ENCODE data around the gene ZNF691.

Gene ZNF691

DNA sequence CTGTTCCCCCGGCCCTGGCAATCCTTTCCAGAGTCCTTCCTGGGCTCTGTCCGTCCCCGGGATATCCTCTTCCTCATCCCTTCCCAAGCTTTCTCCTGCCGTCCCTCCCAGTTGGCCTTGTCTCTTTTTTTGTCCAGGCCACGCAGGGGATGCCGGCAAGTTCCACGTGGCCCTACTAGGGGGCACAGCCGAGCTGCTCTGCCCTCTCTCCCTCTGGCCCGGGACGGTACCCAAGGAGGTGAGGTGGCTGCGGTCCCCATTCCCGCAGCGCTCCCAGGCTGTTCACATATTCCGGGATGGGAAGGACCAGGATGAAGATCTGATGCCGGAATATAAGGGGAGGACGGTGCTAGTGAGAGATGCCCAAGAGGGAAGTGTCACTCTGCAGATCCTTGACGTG, 15.8 kb upstream of the ZNF691 start:
- Histone ChIP-seq H3K27ac (no peak overlapping the region), H3K4me3 (no peak overlapping the region)

DNA sequence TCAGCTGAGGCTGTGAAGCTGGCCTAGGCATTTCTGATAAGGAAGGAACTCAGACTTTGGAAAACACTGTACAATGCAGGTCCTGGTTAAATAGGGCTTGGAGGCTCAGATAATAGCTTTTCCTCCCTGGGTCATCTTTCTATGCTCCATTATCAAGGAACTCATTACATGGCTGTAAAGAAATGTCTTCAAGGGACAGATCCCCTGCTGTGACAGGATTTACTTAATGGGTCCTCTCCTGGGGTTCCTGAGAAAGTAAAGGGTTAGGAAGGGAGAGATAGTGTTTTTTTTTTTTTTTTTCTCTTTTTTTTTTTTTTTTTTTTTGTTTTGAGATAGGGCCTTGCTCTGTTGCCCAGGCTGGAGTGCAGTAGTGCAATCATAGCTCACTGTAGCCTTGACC, 15.1 kb upstream of the ZNF691 start:
- Histone ChIP-seq H3K27ac (no peak overlapping the region), H3K4me3 (no peak overlapping the region)

DNA sequence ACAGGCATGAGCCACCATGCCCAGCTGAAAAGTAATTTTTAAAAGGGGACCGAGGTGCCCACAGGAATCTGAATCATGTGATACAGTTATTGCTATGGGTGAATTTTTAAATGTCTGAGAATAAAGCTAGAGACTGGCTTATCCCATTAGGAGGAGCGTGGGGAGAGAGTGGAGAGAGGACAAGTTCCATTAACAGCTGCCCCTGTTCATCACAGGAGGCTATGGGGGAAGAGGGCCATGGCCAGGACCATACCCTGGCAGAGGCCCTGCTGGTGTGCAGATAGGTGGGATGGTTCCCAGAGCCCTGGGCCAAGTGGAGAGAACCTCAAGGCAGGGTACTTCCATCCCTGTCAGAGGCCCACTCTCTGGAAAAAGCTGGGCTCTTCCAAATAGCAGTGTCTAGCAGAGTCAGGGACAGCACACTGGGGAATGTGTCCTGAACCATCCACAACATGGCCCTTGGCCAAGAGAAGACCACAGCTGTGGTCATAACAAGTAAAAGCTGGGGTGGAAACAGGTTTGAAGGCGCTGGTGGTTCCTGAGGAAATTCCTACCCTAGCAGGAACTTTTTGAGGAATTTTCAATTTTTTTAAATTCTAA, 13.7 kb upstream of the ZNF691 start:
- H3K4me3 ChIP-seq = no peak overlapping the region
- no peak overlapping the region for H3K27ac ChIP-seq

DNA sequence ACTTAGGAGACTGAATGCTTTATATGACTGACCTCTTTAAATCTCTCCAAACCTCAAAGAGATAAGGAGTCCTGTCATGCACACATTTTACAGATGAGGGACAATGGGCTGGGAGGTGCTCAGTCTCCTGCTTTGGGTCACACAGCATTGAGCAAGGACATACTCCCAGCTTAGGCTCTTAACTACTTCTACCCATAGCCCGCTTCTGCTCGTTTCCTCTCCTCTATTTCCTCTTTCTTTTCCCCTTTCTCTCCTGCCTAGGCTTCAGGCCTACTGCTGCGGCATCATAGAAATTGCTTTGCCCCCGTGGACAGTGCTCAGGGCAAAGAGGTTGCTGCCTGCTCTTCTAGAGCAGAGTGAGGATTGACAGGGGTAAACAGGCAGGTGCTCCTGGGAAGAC, 12.4 kb upstream of the ZNF691 start:
- H3K4me3 ChIP-seq = no peak overlapping the region
- H3K27ac ChIP-seq = no peak overlapping the region

DNA sequence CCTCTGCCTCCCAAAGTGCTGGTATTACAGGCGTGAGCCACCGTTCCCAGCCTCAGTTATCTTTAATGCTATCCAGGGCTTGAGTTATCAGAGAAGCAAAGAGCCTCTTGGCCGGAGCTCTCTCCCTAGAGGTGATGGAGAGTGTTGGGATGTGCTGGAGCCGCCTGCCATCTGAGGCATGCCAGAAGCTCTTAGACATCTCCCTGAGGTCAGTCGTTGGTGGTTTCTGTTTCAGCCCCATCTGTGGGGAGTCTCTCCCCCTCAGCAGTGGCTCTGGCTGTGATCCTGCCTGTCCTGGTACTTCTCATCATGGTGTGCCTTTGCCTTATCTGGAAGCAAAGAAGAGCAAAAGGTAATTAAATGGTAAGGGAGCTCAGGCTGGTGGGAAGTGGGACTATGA, 11.6 kb upstream of the ZNF691 start:
- Histone ChIP-seq H3K27ac (no peak overlapping the region), H3K4me3 (no peak overlapping the region)

DNA sequence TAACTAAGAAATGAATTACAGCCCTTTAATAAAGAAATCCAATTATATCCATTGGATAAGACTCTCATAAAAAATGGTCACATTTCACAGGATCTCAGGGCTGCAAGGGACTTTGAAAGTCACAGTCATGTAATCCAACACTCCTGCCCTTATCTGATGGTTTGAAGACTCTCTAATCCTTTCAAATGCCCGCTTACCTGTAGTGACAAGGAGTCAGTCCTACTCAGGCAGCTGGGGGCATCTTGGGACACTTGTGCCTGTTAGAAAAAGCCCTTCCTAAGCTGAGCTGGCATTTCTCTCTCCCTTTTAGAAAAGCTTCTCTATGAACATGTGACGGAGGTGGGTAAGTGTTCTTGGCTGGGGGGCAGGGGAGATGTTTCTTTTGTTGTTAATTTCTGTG, 11.0 kb upstream of the ZNF691 start:
- H3K27ac ChIP-seq = no peak overlapping the region

DNA sequence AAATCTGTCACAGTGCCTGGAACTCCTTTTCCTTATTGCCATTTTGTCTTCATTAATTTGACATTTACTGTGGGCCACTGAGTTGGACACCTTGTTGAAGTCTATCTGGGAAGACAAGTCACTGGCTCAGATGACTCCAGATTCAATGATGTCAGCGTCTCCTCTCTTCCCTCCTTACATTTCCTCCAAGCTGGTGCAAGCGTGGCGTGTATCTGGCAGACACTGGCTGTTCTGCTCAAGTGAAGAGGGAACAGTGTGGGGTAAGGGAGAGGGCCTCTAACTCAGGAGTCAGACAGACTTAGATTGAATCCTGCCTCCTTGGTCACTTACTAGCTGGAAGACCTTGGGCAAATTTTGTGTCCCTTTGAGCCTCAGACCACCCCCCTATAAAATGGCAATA, 8.7 kb upstream of the ZNF691 start:
- Histone ChIP-seq H3K27ac (peak overlapping the region in 1 of 21 experiments; percentile 52), H3K4me3 (no peak overlapping the region)

More for the DNA sequence above, 11.0 kb upstream of the ZNF691 start:
- H3K4me3 ChIP-seq = no peak overlapping the region

DNA sequence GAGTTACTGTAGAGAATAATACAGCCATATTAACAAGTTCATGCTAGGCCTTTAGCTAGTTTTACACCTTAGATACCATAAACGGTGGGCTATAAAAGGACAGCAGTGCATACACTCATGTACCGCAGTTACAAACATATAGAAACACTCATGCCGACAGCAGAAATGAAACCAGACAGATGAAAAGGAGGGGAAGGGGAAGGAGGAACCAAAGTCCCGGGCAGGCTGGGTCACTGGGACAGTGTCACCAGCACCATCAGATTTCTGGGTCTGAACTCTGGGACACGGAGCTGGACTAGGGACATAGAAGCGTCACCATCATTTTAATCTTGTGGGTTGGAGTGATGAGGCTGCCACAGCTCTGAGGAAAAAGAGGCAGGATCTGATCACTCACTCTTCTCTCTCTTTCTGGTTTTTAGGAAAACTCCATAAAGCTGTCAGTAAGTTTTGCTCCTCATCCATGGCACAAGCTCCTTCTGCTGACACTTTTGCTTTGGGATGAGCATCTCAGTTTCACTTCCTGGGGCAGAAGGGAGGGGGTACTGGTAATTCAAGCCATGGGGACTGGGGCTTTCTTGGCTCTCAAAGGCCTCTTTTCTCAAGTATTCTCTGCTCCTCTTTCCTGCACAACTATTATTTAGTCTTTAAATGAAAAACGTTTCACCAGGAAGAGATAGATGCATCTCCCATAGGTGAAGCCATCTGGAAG, 7.8 kb upstream of the ZNF691 start:
- Histone ChIP-seq H3K27ac (peak overlapping the region in 2 of 21 experiments; percentile 9 to 52), H3K4me3 (no peak overlapping the region)

DNA sequence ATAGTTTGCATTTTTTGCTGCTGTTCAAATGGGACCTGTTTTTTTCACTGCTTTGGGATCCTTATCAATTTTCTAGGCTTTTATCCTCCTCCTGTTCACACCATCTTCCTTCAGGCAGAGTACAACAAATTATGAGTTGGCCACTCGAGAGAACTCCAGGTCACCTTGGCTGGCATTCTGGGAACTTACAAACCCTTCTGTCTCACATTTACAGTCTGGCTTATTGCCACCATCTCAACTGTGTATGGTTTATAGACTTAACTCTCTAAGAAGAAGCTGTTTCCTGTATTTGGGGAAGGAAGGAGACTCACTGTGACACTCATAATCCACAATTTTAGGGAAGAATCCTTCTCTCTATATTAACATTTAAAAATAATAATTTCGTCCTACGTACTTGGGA, 5.4 kb upstream of the ZNF691 start:
- H3K27ac ChIP-seq = no peak overlapping the region
- no peak overlapping the region for H3K4me3 ChIP-seq

DNA sequence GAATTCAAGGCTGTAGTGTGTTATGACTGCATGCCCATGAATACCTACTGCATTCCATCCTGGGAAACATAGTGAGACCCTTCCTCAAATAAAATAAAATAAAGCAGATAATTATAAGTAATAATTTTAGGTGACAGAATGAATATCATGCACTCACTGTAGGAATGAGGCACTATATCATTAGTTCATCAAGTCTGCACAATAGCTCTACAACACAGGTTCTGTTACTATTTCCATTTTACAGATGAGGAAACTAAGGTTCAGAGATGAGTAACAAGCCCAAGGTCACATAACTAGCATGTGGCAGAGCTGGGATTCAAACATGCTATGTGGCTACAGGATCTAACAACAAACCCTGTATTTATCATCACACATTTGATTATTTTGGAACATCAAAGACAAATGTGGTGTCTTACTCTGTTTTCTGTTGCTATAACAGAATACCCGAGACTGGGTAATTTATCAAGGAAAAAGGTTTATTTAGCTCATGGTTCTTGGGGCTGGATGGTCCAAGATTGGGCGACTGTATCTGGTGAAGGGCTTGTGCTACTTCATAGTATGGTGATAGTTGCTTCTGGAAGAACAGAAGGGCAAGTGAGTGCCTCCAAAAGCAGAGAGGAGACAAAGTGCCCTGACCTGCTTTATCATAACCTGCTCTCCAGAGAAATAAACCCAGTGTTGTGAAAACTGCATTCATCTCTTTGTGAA, 4.8 kb upstream of the ZNF691 start:
- H3K27ac ChIP-seq = no peak overlapping the region
- H3K4me3 ChIP-seq = no peak overlapping the region

DNA sequence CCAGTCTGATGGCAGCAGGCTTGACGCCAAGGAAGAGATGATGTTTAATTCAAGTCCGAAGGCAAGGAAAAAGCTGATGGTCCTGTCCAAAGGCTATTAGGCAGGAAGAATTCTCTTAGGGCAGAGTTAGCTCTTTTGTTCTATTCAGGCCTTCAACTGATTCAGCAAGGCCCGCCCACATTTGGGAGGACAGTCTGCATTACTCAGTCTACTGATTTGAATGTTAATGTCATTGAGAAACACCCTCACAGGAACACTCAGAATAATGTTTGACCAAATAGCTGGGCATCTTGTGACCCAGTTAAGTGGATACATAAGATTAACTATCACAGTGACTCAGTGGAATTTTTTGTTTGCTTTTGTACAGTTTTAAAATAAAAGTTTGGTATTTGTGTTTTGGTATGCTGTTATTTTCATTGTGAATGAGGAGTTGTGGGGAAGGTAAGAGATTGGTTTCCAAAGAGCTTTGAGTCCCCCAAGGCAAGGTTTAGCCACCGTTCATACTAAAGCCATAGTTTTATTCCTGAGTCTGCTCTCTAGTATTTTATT, 1.7 kb upstream of the ZNF691 start:
- Histone ChIP-seq H3K27ac (no peak overlapping the region), H3K4me3 (no peak overlapping the region)

DNA sequence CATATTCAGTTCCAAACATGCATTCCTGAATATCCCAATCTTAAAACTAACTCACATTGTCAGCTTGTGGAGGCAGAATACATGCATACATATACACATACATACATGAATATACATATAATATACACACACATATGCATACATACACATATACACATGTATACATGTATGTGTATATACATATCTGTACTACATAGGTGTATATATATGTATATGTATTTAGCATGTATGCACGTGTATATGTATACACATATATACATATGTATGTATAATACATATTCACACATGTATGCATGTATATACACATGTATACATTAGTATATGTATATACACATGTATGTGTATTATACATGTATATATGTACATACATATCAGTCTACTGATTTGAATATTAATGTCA, 1.2 kb upstream of the ZNF691 start:
- Histone ChIP-seq H3K27ac (no peak overlapping the region), H3K4me3 (no peak overlapping the region)

DNA sequence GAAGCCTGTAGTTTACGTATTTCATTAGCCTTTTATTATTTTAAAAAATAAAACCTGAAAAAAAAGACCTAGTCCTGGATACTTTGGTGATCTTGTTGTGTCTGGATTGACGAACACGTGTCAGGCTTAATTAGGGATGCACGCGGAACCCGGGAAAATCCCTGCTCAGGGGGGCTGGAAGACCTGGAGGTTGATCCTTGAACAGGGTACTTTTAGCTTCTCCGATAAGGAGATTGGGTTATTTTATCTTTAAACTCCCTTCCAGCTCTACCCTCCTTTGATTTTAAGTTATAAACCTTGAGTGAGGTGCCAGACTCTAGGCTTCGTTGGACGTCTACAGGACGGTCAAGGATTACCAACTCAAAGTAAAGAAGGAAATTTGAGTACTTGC, 552 bp upstream of the ZNF691 start:
- H3K27ac ChIP-seq = peak overlapping the region in 10 of 21 experiments; percentile 43 to 93 (median 88)
- peak overlapping the region; percentile 67 to 91 (median 83) for H3K4me3 ChIP-seq

DNA sequence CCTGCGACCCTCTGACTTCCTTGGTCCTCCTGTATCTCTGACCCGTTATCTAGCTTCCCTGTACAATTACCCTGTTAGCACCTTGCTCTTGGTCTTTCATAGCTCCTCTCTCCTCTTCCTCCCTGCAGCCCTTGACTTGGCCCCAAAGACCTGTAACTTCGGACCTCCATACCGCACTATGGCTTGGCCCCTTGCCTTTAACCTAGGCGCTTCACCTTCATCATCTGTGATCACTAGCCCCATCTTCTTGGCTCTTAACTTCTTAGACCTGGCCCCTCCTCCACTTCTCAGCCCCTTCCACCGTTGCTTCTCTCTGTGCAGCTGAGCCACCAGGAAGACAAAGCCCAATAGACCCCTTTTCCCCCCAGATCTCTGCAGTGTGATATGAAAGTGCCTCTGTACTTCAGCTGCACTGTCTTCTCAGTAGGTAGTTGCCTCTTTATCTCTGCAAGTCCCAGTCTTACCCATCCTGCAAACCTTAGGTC, 740 bp downstream of the ZNF691 start:
- H3K27ac ChIP-seq = peak overlapping the region in 19 of 21 experiments; percentile 68 to 93 (median 88)
- peak overlapping the region; percentile 67 to 91 (median 83) for H3K4me3 ChIP-seq

DNA sequence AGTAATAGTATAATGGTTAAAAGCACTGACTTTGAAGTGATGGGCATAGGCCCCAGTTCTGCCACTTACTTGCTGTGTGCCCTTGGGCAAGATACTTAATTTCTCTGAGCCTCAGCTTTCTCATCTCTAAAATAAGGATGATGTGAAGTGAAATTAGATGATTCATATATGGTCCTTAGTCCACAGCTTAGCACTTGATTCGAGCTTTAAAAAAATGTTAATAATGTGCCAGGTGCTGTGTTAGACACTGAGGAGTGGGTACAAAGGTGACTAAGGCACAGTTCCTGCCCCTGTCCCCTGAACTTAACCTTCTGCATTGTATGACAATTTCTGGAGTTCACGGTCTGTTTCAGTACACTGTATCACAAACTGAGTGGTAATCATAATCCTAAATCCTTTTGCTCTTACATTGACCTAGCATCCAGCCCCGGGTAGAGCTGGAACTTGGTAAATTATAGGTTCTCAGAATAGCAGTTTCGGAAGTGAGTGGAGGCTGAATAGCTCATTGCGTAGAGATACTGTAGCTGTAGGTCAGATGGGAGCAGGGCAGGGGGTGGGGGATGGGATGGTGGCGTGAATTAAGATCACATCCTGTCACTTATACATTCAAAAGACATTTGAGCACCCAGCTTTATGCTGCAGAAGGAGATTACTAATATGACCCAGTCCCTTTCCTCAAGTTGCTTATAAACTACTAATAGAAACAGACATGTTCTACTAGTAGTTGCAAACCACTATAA, 1.5 kb downstream of the ZNF691 start:
- H3K4me3 ChIP-seq = no peak overlapping the region
- no peak overlapping the region for H3K27ac ChIP-seq

DNA sequence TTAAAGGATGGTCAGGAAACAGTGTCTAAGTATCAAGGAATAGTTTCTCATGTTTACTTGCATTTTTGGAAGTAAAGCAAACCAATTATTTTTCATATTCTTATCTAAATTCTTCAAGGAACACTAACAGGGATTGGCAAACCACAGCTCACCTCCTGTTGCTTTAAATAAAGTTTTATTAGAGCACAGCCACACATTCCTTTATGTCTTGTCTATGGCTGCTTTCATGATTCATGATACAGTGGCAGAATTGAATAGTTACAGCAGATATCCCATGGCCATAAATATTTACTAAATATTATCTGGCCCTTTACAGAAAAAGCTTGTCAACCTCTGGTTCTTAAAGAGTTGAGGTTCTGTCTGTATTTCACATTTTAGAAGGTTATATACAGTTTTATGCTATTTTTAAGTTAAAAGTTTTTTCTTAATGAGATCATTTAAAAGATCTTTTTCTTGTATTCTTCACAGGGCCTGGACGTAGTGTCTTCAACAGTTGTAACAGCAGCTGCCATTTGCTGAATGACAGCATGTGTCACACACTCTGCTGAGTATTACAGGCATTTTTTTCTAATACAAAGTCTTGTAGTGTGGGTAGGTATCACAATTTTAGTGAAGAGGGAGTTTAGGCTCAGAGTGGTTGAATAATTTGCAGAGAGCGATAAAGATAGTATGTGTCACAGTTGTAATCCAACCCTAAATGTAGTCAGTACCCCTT, 2.6 kb downstream of the ZNF691 start:
- Histone ChIP-seq H3K27ac (no peak overlapping the region), H3K4me3 (no peak overlapping the region)

DNA sequence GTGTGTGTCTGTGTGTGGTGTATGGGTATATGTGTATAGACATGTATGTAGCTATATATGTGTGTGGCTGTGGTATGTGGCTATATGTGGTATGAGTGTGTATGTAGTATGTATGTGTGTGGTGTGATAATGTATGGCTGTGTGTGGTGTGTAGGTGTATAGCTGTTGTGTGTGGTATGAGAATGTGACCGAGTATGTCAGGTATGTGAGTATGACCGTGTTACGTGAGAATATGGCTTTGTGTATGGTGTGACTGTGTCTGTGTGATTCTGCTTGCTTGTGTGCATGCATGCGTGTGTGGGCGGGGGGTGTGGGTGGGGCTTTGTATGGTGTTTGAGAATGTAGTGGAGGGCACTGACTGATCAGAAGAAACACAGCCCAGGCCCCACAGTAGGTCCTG, 3.5 kb downstream of the ZNF691 start:
- Histone ChIP-seq H3K27ac (no peak overlapping the region), H3K4me3 (no peak overlapping the region)

DNA sequence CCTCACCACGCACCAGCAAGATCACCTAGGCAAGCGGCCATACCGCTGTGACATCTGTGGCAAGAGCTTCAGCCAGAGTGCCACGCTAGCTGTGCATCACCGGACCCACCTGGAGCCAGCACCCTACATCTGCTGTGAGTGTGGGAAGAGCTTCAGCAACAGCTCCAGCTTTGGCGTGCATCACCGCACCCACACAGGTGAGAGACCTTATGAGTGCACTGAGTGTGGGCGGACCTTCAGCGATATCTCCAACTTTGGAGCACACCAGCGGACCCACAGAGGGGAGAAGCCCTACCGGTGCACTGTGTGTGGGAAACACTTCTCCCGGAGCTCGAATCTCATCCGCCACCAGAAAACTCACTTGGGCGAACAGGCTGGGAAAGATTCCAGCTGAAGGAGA, 5.0 kb downstream of the ZNF691 start:
- H3K4me3 ChIP-seq = no peak overlapping the region
- H3K27ac ChIP-seq = no peak overlapping the region

DNA sequence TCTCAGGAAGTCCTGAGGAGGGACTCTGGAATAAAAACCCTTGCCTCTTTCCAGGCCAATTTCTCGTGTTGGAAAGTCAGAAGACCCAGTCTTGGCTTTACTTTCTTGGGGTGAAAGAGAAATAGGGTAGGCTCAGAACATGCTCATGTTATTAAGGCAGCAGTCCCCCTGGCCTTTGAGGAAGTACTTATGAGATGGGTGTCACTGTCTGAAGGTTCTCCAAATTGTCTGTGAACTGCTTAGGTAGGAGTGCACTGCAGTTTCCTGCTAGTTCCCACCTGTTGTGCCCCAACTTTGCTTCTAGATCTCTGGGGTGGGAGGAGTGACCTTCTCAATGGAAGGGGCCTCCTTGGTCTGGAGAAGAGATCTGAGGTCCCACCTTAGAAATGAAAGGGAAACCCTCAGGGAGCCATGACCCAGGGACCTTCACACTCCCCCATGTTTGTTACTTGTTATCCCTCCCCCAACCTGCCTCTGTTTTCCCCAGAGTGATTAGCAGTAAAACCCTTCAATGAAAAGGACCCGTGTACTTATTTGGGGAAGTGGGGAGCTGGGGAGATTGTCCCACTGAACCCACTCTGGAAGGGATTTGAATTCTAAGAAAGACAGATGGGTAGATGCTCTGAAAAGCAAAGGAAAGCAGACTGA, 5.7 kb downstream of the ZNF691 start:
- Histone ChIP-seq H3K27ac (no peak overlapping the region), H3K4me3 (no peak overlapping the region)

All from skin epidermis (tissue), 12 donors.